Endothelial cell of umbilical vein (primary cell): ENCODE measurements around the gene C8B. TPM values are rescaled to one million over a fixed set of nuclear protein-coding genes. Genes with fewer than 3 reads are reported as not detected.

Experiments used
- BruUV-seq: library from RNA; stranded (reverse); fragments of 400-500 nt; replicated peaks from 2 replicates; lab custom pipeline; 2021; lab: Mats Ljungman, UMichigan
- CTCF ChIA-PET: fragments of 300-600, 350-600 bp; sonication (Branson Sonifier 250); formaldehyde crosslinking; loops from one replicate; lab custom pipeline; 2021; ENCODE audit warnings: antibody characterized with exemption, inconsistent platforms; lab: Charles Lee
- POLR2A ChIA-PET: fragments of 300-600, 350-600 bp; sonication (Branson Sonifier 250); formaldehyde crosslinking; loops from one replicate; lab custom pipeline; 2021; ENCODE audit warnings: antibody characterized with exemption, inconsistent platforms; lab: Charles Lee
- DNase-seq: peaks from one replicate; pipeline ENCODE4 v3.0.0-alpha.2; 2011; ENCODE audit warnings: low read depth, low spot score
- FAIRE-seq: peaks from 2 replicates; lab custom pipeline; 2011; peaks lifted over from hg19 to GRCh38; lab: Jason Lieb, UNC
- H2AFZ ChIP-seq: 2 replicates; pipeline ENCODE4 v1.6.0; 2012; ENCODE audit warnings: low read depth, low read length, control low read depth, inconsistent platforms
- H3K27ac ChIP-seq: 2 replicates; pipeline ENCODE4 v1.5.1; 2011; ENCODE audit warnings: low read depth, mild to moderate bottlenecking, control low read depth, low read length, moderate library complexity; ENCODE audit not compliant: insufficient read depth
- H3K27me3 ChIP-seq, 2 experiments: 2 replicates each; pipeline versions ENCODE4 v1.6.0 to v1.6.1; 2011; ENCODE audit warnings: low read length in 2 of 2, mixed read lengths in 1 of 2; ENCODE audit not compliant: control insufficient read depth in 2 of 2, insufficient read depth in 2 of 2
- H3K36me3 ChIP-seq, 2 experiments: 2 replicates in 1 of 2; 3 replicates in 1 of 2; pipeline ENCODE4 v1.5.1; 2011; ENCODE audit warnings: low read length in 2 of 2, mild to moderate bottlenecking in 1 of 2, moderate library complexity in 1 of 2; ENCODE audit not compliant: control insufficient read depth in 2 of 2, insufficient read depth in 2 of 2; ENCODE audit errors: extremely low read depth in 1 of 2
- H3K4me1 ChIP-seq: 3 replicates; pipeline ENCODE4 v1.5.1; 2011; ENCODE audit warnings: mild to moderate bottlenecking, low read length; ENCODE audit not compliant: control insufficient read depth, insufficient read depth; ENCODE audit errors: extremely low read depth
- H3K4me2 ChIP-seq: 2 replicates; pipeline ENCODE4 v1.6.1; 2011; ENCODE audit warnings: low read length, control low read depth, mixed read lengths; ENCODE audit not compliant: insufficient read depth
- H3K4me3 ChIP-seq, 3 experiments: fragments of 200-600 bp in 1 of 3; sonication (generic), shearing (Covaris generic) in 1 of 3; replicated peaks in 1 of 3; 2 replicates each; pipeline ENCODE4 v1.5.1; 2011 to 2016; ENCODE audit warnings: control low read depth in 3 of 3, low read length in 3 of 3, mild to moderate bottlenecking in 2 of 3, inconsistent platforms in 1 of 3, low read depth in 1 of 3, moderate library complexity in 1 of 3; ENCODE audit not compliant: insufficient read depth in 1 of 3
- H3K79me2 ChIP-seq: 2 replicates; pipeline ENCODE4 v1.6.0; 2012; ENCODE audit warnings: low read length, inconsistent platforms; ENCODE audit not compliant: control insufficient read depth, insufficient read depth
- H3K9ac ChIP-seq: replicated peaks from 2 replicates; pipeline ENCODE3; 2011; ENCODE audit warnings: low read length, control low read depth; ENCODE audit not compliant: insufficient read depth; ENCODE audit errors: extremely low read depth
- H3K9me1 ChIP-seq: replicated peaks from 3 replicates; pipeline ENCODE4 v1.6.0; 2011; ENCODE audit warnings: mild to moderate bottlenecking, low read length; ENCODE audit not compliant: control insufficient read depth, insufficient read depth; ENCODE audit errors: extremely low read depth
- H3K9me3 ChIP-seq: replicated peaks from 2 replicates; pipeline ENCODE4 v1.5.1; 2012; ENCODE audit warnings: low read length, inconsistent platforms; ENCODE audit not compliant: control insufficient read depth, insufficient read depth
- H4K20me1 ChIP-seq: replicated peaks from 2 replicates; pipeline ENCODE3; 2011; ENCODE audit warnings: mild to moderate bottlenecking, low read length; ENCODE audit not compliant: control insufficient read depth, insufficient read depth; ENCODE audit errors: extremely low read depth
- CTCF ChIP-seq, 2 donors: IDR thresholded peaks; 1 replicate in 1 of 2; 2 replicates in 1 of 2; pipeline ENCODE4 v1.5.1; 2011; ENCODE audit warnings: low read length in 2 of 2, mild to moderate bottlenecking in 2 of 2, moderate library complexity in 2 of 2, control low read depth in 1 of 2, inconsistent platforms in 1 of 2, low read depth in 1 of 2; ENCODE audit not compliant: insufficient read depth in 1 of 2; ENCODE audit errors: extremely low read depth in 1 of 2
- EZH2 ChIP-seq: IDR thresholded peaks from 2 replicates; pipeline ENCODE4 v1.6.1; 2012; ENCODE audit warnings: borderline replicate concordance, low read depth, mild to moderate bottlenecking, moderate library complexity, low read length, inconsistent platforms; ENCODE audit not compliant: severe bottlenecking
- FOS ChIP-seq: IDR thresholded peaks from 2 replicates; pipeline ENCODE4 v1.6.1; 2011; ENCODE audit warnings: mild to moderate bottlenecking, low read length, moderate library complexity, borderline replicate concordance; ENCODE audit not compliant: insufficient read depth
- GATA2 ChIP-seq: IDR thresholded peaks from 2 replicates; pipeline ENCODE4 v1.7.0; 2011; ENCODE audit warnings: low read depth, mild to moderate bottlenecking, moderate library complexity, mixed read lengths, low read length; ENCODE audit not compliant: insufficient read length, insufficient read depth
- JUN ChIP-seq: IDR thresholded peaks from 2 replicates; pipeline ENCODE4 v1.6.1; 2011; ENCODE audit warnings: borderline replicate concordance, low read depth; ENCODE audit not compliant: insufficient read length, insufficient read depth
- MAX ChIP-seq: IDR thresholded peaks from 2 replicates; pipeline ENCODE4 v1.6.1; 2011; ENCODE audit not compliant: insufficient read depth, insufficient read length
- MYC ChIP-seq: IDR thresholded peaks from one replicate; pipeline ENCODE4 v1.6.1; 2011; ENCODE audit warnings: mild to moderate bottlenecking, low read depth, low read length
- POLR2A ChIP-seq: IDR thresholded peaks from 2 replicates; pipeline ENCODE4 v1.6.1; 2012; ENCODE audit warnings: low read depth, mild to moderate bottlenecking, control low read depth, low read length
- POLR2AphosphoS5 ChIP-seq: IDR thresholded peaks from 2 replicates; pipeline ENCODE4 v1.6.1; 2012; ENCODE audit warnings: low read depth, mild to moderate bottlenecking, control low read depth, low read length, moderate library complexity; ENCODE audit not compliant: insufficient read depth
- dilution Hi-C: fragments of 300-500 bp; cut with MboI; formaldehyde crosslinking; loops from one replicate; pipeline ENCODE4 v1.15.0; 2019; ENCODE audit warnings: low sequenced_read_pairs; ENCODE audit not compliant: extremely low pct_ligation_motif_present
- intact Hi-C: fragments of 100-400 bp; cut with micrococcal nuclease; formaldehyde crosslinking; loops from one replicate; pipeline ENCODE4 v1.10.0; 2022
- polyA plus RNA-seq, 4 experiments: library from polyadenylated mRNA; depleted of rRNA in 3 of 4; stranded (reverse) in 3 of 4; unstranded in 1 of 4; fragments of >200 nt; gene quantifications; 2 replicates each; pipeline versions ENCODE4 v1.2.1 to v1.2.3, GENCODE V29; 2011 to 2012; ENCODE audit warnings: missing spikeins in 1 of 4
- total RNA-seq: library from RNA; stranded (reverse); gene quantifications from 2 replicates; pipeline ENCODE4 v1.2.3, GENCODE V29; 2021

Gene C8B
- total and polyA plus RNA-seq, 2 donors (not counting 3 experiments of a cell fraction or from before 2014, with no cell fraction given) = not detected

- Histone ChIP-seq H3K27me3 (no peaks in the 10 kb centered on the region), H3K27ac (no peak overlapping the region), H3K9me1 (no peaks in the 10 kb centered on the region), H3K36me3 (no peaks in the 10 kb centered on the region), H3K4me2 (no peak overlapping the region), H3K4me1 (no peaks in the 10 kb centered on the region), H3K9me3 (no peaks in the 10 kb centered on the region), H3K4me3 (no peak overlapping the region), H4K20me1 (no peaks in the 10 kb centered on the region), H3K79me2 (no peaks in the 10 kb centered on the region), H3K9ac (no peak overlapping the region), H2AFZ (no peak overlapping the region)
- no peak for DNase-seq
- no TSS peak for BruUV-seq
- dilution Hi-C loops (no loop called here), intact Hi-C loops (no loop called here)
- ChIA-PET CTCF (no interaction called here), POLR2A (no interaction called here)
- TF ChIP-seq POLR2AphosphoS5 (no peak), GATA2 (no peak), FOS (no peak), CTCF (IDR thresholded peaks at IDR 0.05; ENCODE audit: extremely low read depth in 1 of 2, insufficient read depth in 1 of 2, low read depth in 1 of 2, low read length in 2 of 2) (no peak), MYC (no peak), POLR2A (no peak), MAX (no peak), JUN (no peak), EZH2 (no peak)
- FAIRE-seq = no peak
These were observed 45.2 kb downstream of the C8B start for GRCh38 chr1:56920591-56921001.
